Nephron progenitor cell (in vitro differentiated cells): ENCODE results near the gene FYB2.

Source experiments
- DNase-seq: peaks from one replicate; pipeline ENCODE4 v3.0.0; 2021
- H3K27ac Mint-ChIP-seq: 2 replicates; pipeline ENCODE4 v1.8.0; 2021; ENCODE audit warnings: mild to moderate bottlenecking, moderate library complexity, mixed read lengths
- H3K27me3 Mint-ChIP-seq: 2 replicates; pipeline ENCODE4 v1.8.0; 2021; ENCODE audit warnings: mild to moderate bottlenecking, low read depth, mixed read lengths; ENCODE audit not compliant: poor library complexity
- H3K36me3 Mint-ChIP-seq: 2 replicates; pipeline ENCODE4 v1.8.0; 2021; ENCODE audit warnings: low read depth, mixed read lengths
- H3K4me1 Mint-ChIP-seq: 2 replicates; pipeline ENCODE4 v1.8.0; 2021; ENCODE audit warnings: mixed read lengths
- H3K4me3 Mint-ChIP-seq: 2 replicates; pipeline ENCODE4 v1.8.0; 2021; ENCODE audit warnings: mild to moderate bottlenecking, moderate library complexity, mixed read lengths
- H3K9me3 Mint-ChIP-seq: 2 replicates; pipeline ENCODE4 v1.8.0; 2021; ENCODE audit warnings: mild to moderate bottlenecking, moderate library complexity, mixed read lengths
- CTCF ChIP-seq: fragments of 200-600 bp; sonication (generic); IDR thresholded peaks from 2 replicates; pipeline ENCODE4 v1.5.0; 2021; ENCODE audit warnings: antibody characterized with exemption

Gene FYB2

GRCh38 chr1:56852476-56852875 lies 33.3 kb upstream of the FYB2 start:
- H3K4me1 Mint-ChIP-seq = peaks cover 8% of the 10 kb centered on the region
- no peaks in the 10 kb centered on the region for H3K36me3 Mint-ChIP-seq
- H3K27me3 Mint-ChIP-seq = no peaks in the 10 kb centered on the region
- TF ChIP-seq CTCF = no peak
- DNase-seq = no peak
- H3K9me3 Mint-ChIP-seq = no peaks in the 10 kb centered on the region
- no peak overlapping the region for H3K27ac Mint-ChIP-seq
- no peak overlapping the region for H3K4me3 Mint-ChIP-seq

- peaks cover 8% of the 10 kb centered on the region for H3K4me1 Mint-ChIP-seq
- H3K9me3 Mint-ChIP-seq = no peaks in the 10 kb centered on the region
Measured at GRCh38 chr1:56850922-56851321, 31.7 kb upstream of the FYB2 start.

GRCh38 chr1:56850411-56850810 lies 31.2 kb upstream of the FYB2 start:
- no peak overlapping the region for H3K4me3 Mint-ChIP-seq
- TF ChIP-seq CTCF = no peak
- no peaks in the 10 kb centered on the region for H3K36me3 Mint-ChIP-seq
- no peaks in the 10 kb centered on the region for H3K27me3 Mint-ChIP-seq
- H3K27ac Mint-ChIP-seq = no peak overlapping the region
- DNase-seq = no peak
- peaks cover 8% of the 10 kb centered on the region for H3K4me1 Mint-ChIP-seq
- H3K9me3 Mint-ChIP-seq = no peaks in the 10 kb centered on the region

More at GRCh38 chr1:56850922-56851321, 31.7 kb upstream of the FYB2 start:
- H3K27ac Mint-ChIP-seq = no peak overlapping the region
- TF ChIP-seq CTCF = no peak
- no peak for DNase-seq
- no peak overlapping the region for H3K4me3 Mint-ChIP-seq
- H3K27me3 Mint-ChIP-seq = no peaks in the 10 kb centered on the region
- H3K36me3 Mint-ChIP-seq = no peaks in the 10 kb centered on the region

- DNase-seq = no peak
- Mint-ChIP-seq H3K4me3 (no peak overlapping the region), H3K27ac (no peak overlapping the region), H3K9me3 (no peaks in the 10 kb centered on the region), H3K36me3 (no peaks in the 10 kb centered on the region), H3K27me3 (no peaks in the 10 kb centered on the region), H3K4me1 (peaks cover 13% of the 10 kb centered on the region)
- no peak for TF ChIP-seq CTCF
Measured at GRCh38 chr1:56849750-56850149, 30.5 kb upstream of the FYB2 start.

GRCh38 chr1:56845343-56845742 lies 26.1 kb upstream of the FYB2 start:
- H3K9me3 Mint-ChIP-seq = no peaks in the 10 kb centered on the region
- H3K27ac Mint-ChIP-seq = peak overlapping the region; percentile 31
- peaks cover 3% of the 10 kb centered on the region for H3K27me3 Mint-ChIP-seq
- no peaks in the 10 kb centered on the region for H3K36me3 Mint-ChIP-seq
- no peak overlapping the region for H3K4me3 Mint-ChIP-seq
- no peak for DNase-seq
- H3K4me1 Mint-ChIP-seq = peaks cover 10% of the 10 kb centered on the region
- TF ChIP-seq CTCF = no peak

GRCh38 chr1:56844545-56845136 lies 25.4 kb upstream of the FYB2 start:
- TF ChIP-seq CTCF = no peak
- DNase-seq = no peak
- Mint-ChIP-seq H3K27me3 (peaks cover 3% of the 10 kb centered on the region), H3K27ac (peak overlapping the region; percentile 11), H3K4me3 (no peak overlapping the region), H3K36me3 (no peaks in the 10 kb centered on the region), H3K4me1 (peaks cover 10% of the 10 kb centered on the region), H3K9me3 (peaks cover 4% of the 10 kb centered on the region)
